SH-SY5Y (cell line): Measurements from ENCODE around the gene DUSP14.

Source experiments
- GATA2 ChIP-seq: IDR thresholded peaks from 2 replicates; pipeline ENCODE4 v1.6.1; 2011; ENCODE audit warnings: mild to moderate bottlenecking, low read depth, low read length
- GATA3 ChIP-seq: IDR thresholded peaks from 2 replicates; pipeline ENCODE4 v1.6.1; 2011; ENCODE audit warnings: low read depth, mild to moderate bottlenecking, low read length, moderate library complexity

DNA sequence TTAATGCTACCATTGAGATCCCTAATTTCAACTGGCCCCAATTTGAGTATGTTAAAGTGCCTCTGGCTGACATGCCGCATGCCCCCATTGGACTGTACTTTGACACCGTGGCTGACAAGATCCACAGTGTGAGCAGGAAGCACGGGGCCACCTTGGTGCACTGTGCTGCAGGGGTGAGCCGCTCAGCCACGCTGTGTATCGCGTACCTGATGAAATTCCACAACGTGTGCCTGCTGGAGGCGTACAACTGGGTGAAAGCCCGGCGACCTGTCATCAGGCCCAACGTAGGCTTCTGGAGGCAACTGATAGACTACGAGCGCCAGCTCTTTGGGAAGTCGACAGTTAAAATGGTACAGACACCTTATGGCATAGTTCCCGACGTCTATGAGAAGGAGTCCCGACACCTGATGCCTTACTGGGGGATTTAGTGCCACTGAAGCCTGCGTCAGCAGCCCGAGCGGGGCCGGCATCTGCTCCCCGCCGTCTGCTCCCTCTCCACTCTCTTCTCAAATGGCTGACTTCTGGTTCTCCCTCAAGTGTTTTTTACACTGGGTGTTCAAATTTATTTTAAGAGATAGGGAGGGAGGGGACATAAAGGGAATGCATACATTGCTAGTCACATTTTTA is 22.9 kb downstream of the DUSP14 start:
- TF ChIP-seq GATA3, result no peak
- no peak for TF ChIP-seq GATA2
